K562 (cell line): ENCODE measurements around the gene AVPI1. TPM values are rescaled to one million over a fixed set of nuclear protein-coding genes. Genes with fewer than 3 reads are reported as not detected.

Experiments used
- ATAC-seq: fragments of 200-7000 bp; cut with Tn5 transposase; 3 replicates; pipeline ENCODE4 v1.9.1; 2020; ENCODE audit warnings: moderate library complexity
- BruUV-seq: library from RNA; stranded (reverse); fragments of 400-500 nt; replicated peaks from 2 replicates; lab custom pipeline; 2021; lab: Mats Ljungman, UMichigan
- CTCF ChIA-PET: fragments of 300-600 bp; formaldehyde crosslinking; extraction: SDS; loops from one replicate; lab custom pipeline; 2021; ENCODE audit warnings: low intra/inter-chr PET ratio; lab: Yijun Ruan, JAX
- POLR2A ChIA-PET: fragments of 300-600, 350-650 bp; sonication (Branson Sonifier 250); formaldehyde crosslinking; extraction: SDS; loops from one replicate; lab custom pipeline; 2021; ENCODE audit warnings: antibody characterized with exemption, inconsistent platforms; lab: Yijun Ruan, JAX
- DNase-seq, 4 experiments: peaks; one replicate each; pipeline versions ENCODE4 v3.0.0 to v3.0.0-alpha.2; 2011 to 2018; ENCODE audit warnings: low spot score in 3 of 4, mixed read lengths in 3 of 4; ENCODE audit errors: extremely low read depth in 1 of 4
- FAIRE-seq: peaks from 2 replicates; lab custom pipeline; 2011; peaks lifted over from hg19 to GRCh38; lab: Jason Lieb, UNC
- H2AFZ ChIP-seq: 2 replicates; pipeline ENCODE4 v1.6.0; 2011; ENCODE audit warnings: low read depth, low read length, control low read depth, inconsistent platforms
- H3K27ac ChIP-seq: fragments of 200-600 bp; 3 replicates; pipeline ENCODE4 v1.8.0; 2011; ENCODE audit warnings: low read depth, mild to moderate bottlenecking, control low read depth, inconsistent platforms, low read length, moderate library complexity, mixed read lengths; ENCODE audit errors: extremely low read depth
- H3K27me3 ChIP-seq, 2 experiments: fragments of 300-600 bp in 1 of 2; 2 replicates in 1 of 2; 3 replicates in 1 of 2; pipeline versions ENCODE4 v1.6.0 to v1.8.0; 2011; ENCODE audit warnings: inconsistent platforms in 2 of 2, low read length in 2 of 2, mild to moderate bottlenecking in 1 of 2, mixed read lengths in 1 of 2, moderate library complexity in 1 of 2; ENCODE audit not compliant: control insufficient read depth in 2 of 2, insufficient read depth in 2 of 2
- H3K36me3 ChIP-seq: fragments of 300-600 bp; 3 replicates; pipeline ENCODE4 v1.8.0; 2011; ENCODE audit warnings: mild to moderate bottlenecking, low read length, inconsistent platforms; ENCODE audit not compliant: control insufficient read depth, insufficient read depth
- H3K4me1 ChIP-seq, 2 experiments: fragments of 200-600 bp in 1 of 2; replicated peaks in 1 of 2; 2 replicates in 1 of 2; 3 replicates in 1 of 2; pipeline versions ENCODE4 v1.5.1 to v1.8.0; 2011; ENCODE audit warnings: inconsistent platforms in 2 of 2, low read length in 2 of 2, mild to moderate bottlenecking in 1 of 2, mixed read lengths in 1 of 2, moderate library complexity in 1 of 2; ENCODE audit not compliant: control insufficient read depth in 2 of 2, insufficient read depth in 2 of 2
- H3K4me2 ChIP-seq: 2 replicates; pipeline ENCODE4 v1.6.1; 2011; ENCODE audit warnings: low read length, control low read depth, inconsistent platforms, mixed read lengths; ENCODE audit not compliant: insufficient read depth
- H3K4me3 ChIP-seq: fragments of 200-600 bp; sonication (generic), shearing (Covaris generic); 2 replicates; pipeline ENCODE4 v1.5.1; 2016; ENCODE audit warnings: control low read depth, inconsistent platforms
- H3K79me2 ChIP-seq: fragments of 200-600 bp; 3 replicates; pipeline ENCODE4 v1.8.0; 2011; ENCODE audit warnings: low read length, inconsistent platforms; ENCODE audit not compliant: control insufficient read depth, insufficient read depth
- H3K9ac ChIP-seq, 2 experiments: 2 replicates each; pipeline versions ENCODE4 v1.6.0 to v1.6.1; 2011; ENCODE audit warnings: low read depth in 2 of 2, low read length in 2 of 2, control low read depth in 1 of 2, inconsistent platforms in 1 of 2, mild to moderate bottlenecking in 1 of 2, mixed read lengths in 1 of 2; ENCODE audit not compliant: insufficient read depth in 1 of 2
- H3K9me1 ChIP-seq: one replicate; pipeline ENCODE4 v1.6.0; 2011; ENCODE audit warnings: inconsistent platforms, mild to moderate bottlenecking, low read length, moderate library complexity; ENCODE audit not compliant: control insufficient read depth, insufficient read depth
- H3K9me3 ChIP-seq: replicated peaks from 2 replicates; pipeline ENCODE4 v1.5.1; 2011; ENCODE audit warnings: low read depth, low read length, inconsistent platforms; ENCODE audit not compliant: control insufficient read depth, insufficient read depth
- H4K20me1 ChIP-seq: replicated peaks from 2 replicates; pipeline ENCODE4 v1.6.1; 2011; ENCODE audit warnings: low read length, inconsistent platforms, mixed read lengths; ENCODE audit not compliant: control insufficient read depth, insufficient read depth
- CHD2 ChIP-seq: IDR thresholded peaks from 2 replicates; pipeline ENCODE4 v1.6.1; 2011; ENCODE audit warnings: low read depth, low read length
- HDAC6 ChIP-seq: IDR thresholded peaks from 2 replicates; pipeline ENCODE4 v1.6.1; 2012; ENCODE audit warnings: low read depth, mild to moderate bottlenecking, control low read depth, inconsistent platforms, low read length, moderate library complexity
- HDGF ChIP-seq: fragments of 450-650 bp; IDR thresholded peaks from 2 replicates; pipeline ENCODE4 v1.6.1; 2016
- KDM5B ChIP-seq: fragments of 200-600 bp; sonication (generic); IDR thresholded peaks from 2 replicates; pipeline ENCODE4 v1.6.1; 2012; ENCODE audit warnings: low read depth, mild to moderate bottlenecking, moderate library complexity, low read length, control low read depth, inconsistent platforms; ENCODE audit not compliant: insufficient replicate concordance
- MIER1 ChIP-seq: fragments of 450-650 bp; IDR thresholded peaks from 2 replicates; pipeline ENCODE4 v1.6.1; 2016; ENCODE audit warnings: antibody characterized with exemption, mild to moderate bottlenecking, low read depth
- MTA3 ChIP-seq: fragments of 450-650 bp; formaldehyde crosslinking; IDR thresholded peaks from 2 replicates; pipeline ENCODE4 v1.6.1; 2017; ENCODE audit warnings: mild to moderate bottlenecking, borderline replicate concordance
- MTF1 ChIP-seq: fragments of 250-450 bp; sonication (Bioruptor Pico); IDR thresholded peaks from 2 replicates; pipeline ENCODE4 v1.9.0; 2021; ENCODE audit warnings: moderate library complexity, mild to moderate bottlenecking, inconsistent platforms, borderline replicate concordance
- SMC3 ChIP-seq: conservative IDR thresholded peaks from 2 replicates; pipeline ENCODE4 v1.6.1; 2011; ENCODE audit warnings: low read depth, low read length, improper control_type of control experiment; ENCODE audit not compliant: insufficient read depth
- ZBTB7A ChIP-seq: IDR thresholded peaks from 2 replicates; pipeline ENCODE4 v1.6.1; 2011; ENCODE audit warnings: low read depth, mild to moderate bottlenecking, low read length, moderate library complexity, borderline replicate concordance; ENCODE audit not compliant: control insufficient read depth
- ZNF134 ChIP-seq: fragments of 250-450 bp; sonication (Bioruptor Pico); conservative IDR thresholded peaks from 2 replicates; pipeline ENCODE4 v1.4.0; 2020
- ZNF224 ChIP-seq: sonication (generic); formaldehyde crosslinking; IDR thresholded peaks from 2 replicates; pipeline ENCODE4 v1.8.0; 2022; ENCODE audit warnings: mild to moderate bottlenecking, missing genetic modification reagents
- WGBS: fragments of 100-300 bp; shearing (Covaris generic); methylation state at CpG from one replicate; pipeline ENCODE4 v1.1.6; 2016; ENCODE audit warnings: low coverage, mixed read lengths; ENCODE audit not compliant: insufficient coverage; ENCODE audit errors: missing lambda C conversion rate; 5-methylcytosine and 5-hydroxymethylcytosine counted together
- in situ Hi-C: fragments of 300-500 bp; cut with MboI; formaldehyde crosslinking; loops from 4 replicates; pipeline ENCODE4 v1.15.0; 2018; ENCODE audit warnings: inconsistent platforms, mixed read lengths
- intact Hi-C: fragments of 100-400 bp; cut with micrococcal nuclease; formaldehyde crosslinking; loops from 2 replicates; pipeline ENCODE4 v1.14.2; 2022
- polyA plus RNA-seq, 8 experiments: library from polyadenylated mRNA; depleted of rRNA in 4 of 8; stranded (reverse) in 5 of 8; unstranded in 3 of 8; fragments of >200 nt; fragmentation: Nextera tagmentation in 2 of 8; fragmentation: Illumina TruSeq in 1 of 8; extraction: Ambion mirVana in 2 of 8; extraction: Trizol in 1 of 8; gene quantifications; 2 replicates each; pipeline versions ENCODE4 v1.2.1 to v1.2.3, GENCODE V29; 2011 to 2014; ENCODE audit warnings: inconsistent platforms in 1 of 8, missing spikeins in 1 of 8
- total RNA-seq, 7 experiments: library from RNA; depleted of rRNA in 6 of 7; stranded (reverse); fragments of >200 nt in 6 of 7; fragmentation: Illumina TruSeq in 2 of 7; extraction: Trizol in 2 of 7; gene quantifications; 2 replicates each; pipeline versions ENCODE4 v1.2.1 to v1.2.3, GENCODE V29; 2011 to 2021; ENCODE audit warnings: low replicate concordance in 1 of 7
- TF ChIP-seq, protein P1 (sequence below): fragments of 250-450 bp; sonication (Bioruptor Pico); IDR thresholded peaks from 2 replicates; pipeline ENCODE4 v1.8.0; 2021; ENCODE audit warnings: moderate library complexity, mild to moderate bottlenecking, inconsistent platforms
- TF ChIP-seq, protein P2 (sequence below), 3 experiments: IDR thresholded peaks in 2 of 3; conservative IDR thresholded peaks in 1 of 3; 2 replicates each; pipeline ENCODE4 v1.5.1; 2011 to 2012; ENCODE audit warnings: low read length in 3 of 3, mild to moderate bottlenecking in 3 of 3, control low read depth in 2 of 3, improper control_type of control experiment in 1 of 3, inconsistent platforms in 1 of 3, low read depth in 1 of 3, mixed read lengths in 1 of 3, moderate library complexity in 1 of 3; ENCODE audit not compliant: insufficient read depth in 2 of 3
- TF ChIP-seq, protein P3 (sequence below): fragments of 250-450 bp; sonication (Bioruptor Pico); IDR thresholded peaks from 2 replicates; pipeline ENCODE4 v1.4.0; 2020

AVPI1 gene
- total and polyA plus RNA-seq, 9 of the 15 experiments (the other 6 are each of a cell fraction or from before 2014, with no cell fraction given) = 0.90 to 10.4 (median 7.4) TPM

DNA sequence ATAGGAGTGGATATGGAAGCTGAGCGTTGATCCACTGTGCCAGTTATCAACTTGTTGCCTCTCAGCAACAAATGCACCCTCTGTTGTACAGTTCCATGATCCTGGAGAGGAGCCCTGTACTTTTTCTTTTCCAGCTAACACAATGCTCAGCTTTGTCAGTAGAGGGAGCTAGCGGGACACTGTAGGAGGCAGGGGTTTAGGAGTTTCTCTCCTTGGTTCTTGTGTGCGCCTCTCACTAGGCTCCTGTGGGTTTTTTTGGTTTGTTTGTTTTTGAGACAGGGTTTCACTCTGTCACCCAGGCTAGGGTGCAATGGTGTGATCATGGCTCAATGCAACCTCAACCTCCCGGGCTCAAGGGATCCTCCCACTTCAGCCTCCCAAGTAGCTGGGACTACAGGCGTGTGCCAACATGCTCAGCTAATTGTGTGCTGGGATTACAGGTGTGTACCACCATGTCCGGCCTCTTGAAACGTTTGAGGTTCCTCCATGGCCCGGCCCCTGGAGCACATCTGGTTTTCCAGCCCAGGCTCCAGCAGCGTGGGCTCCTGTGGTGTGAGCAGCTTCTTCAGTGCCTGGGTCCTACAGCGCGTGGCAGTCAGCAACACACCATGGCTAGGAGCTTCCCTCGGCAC, 14.5 kb upstream of the AVPI1 start:
- DNase-seq (peak; percentile 55 to 73 (median 64)), FAIRE-seq (peak; percentile 89), ATAC-seq (peak; percentile 98)
- no peaks in the 10 kb centered on the region for H3K79me2 ChIP-seq
- H3K4me2 ChIP-seq = no peak overlapping the region
- POLR2A ChIA-PET = interaction anchor here (0.5 to 1.5 kb wide), 5 partner anchors 15 to 373 kb away, joined by 3 to 4 read pairs (median 3); partner anchors contain the start of genes AVPI1 and ZFYVE27
- no peaks in the 10 kb centered on the region for H3K27me3 ChIP-seq
- 0 out of 2 replicates have a peak overlapping the region, but pooled peaks have one; percentile 32 for H2AFZ ChIP-seq
- H3K36me3 ChIP-seq = no peaks in the 10 kb centered on the region
- BruUV-seq = no TSS peak
- H4K20me1 ChIP-seq = no peaks in the 10 kb centered on the region
- CTCF ChIA-PET = interaction anchor here (1.0 to 2.5 kb wide), 2 partner anchors 30 to 31 kb away, joined by 4 to 9 read pairs; no protein-coding TSS in a partner anchor
- no peak overlapping the region for H3K4me3 ChIP-seq
- no peak overlapping the region for H3K27ac ChIP-seq
- WGBS = 16% methylated on average over 8 of the region's 12 CpGs
- H3K9ac ChIP-seq = no peak overlapping the region
- peaks cover 0 to 3% of the 10 kb centered on the region in 2 experiments; a peak in 4 of 5 replicates for H3K4me1 ChIP-seq
- H3K9me1 ChIP-seq = no peaks in the 10 kb centered on the region
- no peaks in the 10 kb centered on the region for H3K9me3 ChIP-seq
- intact Hi-C loops (loop anchor here (1.0 to 2.0 kb wide), 2 partner anchors 25 to 30 kb away; no protein-coding TSS in a partner anchor), in situ Hi-C loops (no loop called here)
- TF ChIP-seq KDM5B (no peak), HDGF (no peak), CHD2 (no peak), MTA3 (no peak), ZBTB7A (no peak), HDAC6 (no peak), ZNF224 (CRISPR knock-in tag) (no peak), MIER1 (no peak), SMC3 (peak; percentile 79), MTF1 (CRISPR knock-in tag) (no peak), ZNF134 (CRISPR knock-in tag) (no peak)
- TF ChIP-seq, protein P1, sequence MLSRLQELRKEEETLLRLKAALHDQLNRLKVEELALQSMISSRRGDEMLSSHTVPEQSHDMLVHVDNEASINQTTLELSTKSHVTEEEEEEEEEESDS (CRISPR knock-in tag) = no peak
- TF ChIP-seq, protein P2, sequence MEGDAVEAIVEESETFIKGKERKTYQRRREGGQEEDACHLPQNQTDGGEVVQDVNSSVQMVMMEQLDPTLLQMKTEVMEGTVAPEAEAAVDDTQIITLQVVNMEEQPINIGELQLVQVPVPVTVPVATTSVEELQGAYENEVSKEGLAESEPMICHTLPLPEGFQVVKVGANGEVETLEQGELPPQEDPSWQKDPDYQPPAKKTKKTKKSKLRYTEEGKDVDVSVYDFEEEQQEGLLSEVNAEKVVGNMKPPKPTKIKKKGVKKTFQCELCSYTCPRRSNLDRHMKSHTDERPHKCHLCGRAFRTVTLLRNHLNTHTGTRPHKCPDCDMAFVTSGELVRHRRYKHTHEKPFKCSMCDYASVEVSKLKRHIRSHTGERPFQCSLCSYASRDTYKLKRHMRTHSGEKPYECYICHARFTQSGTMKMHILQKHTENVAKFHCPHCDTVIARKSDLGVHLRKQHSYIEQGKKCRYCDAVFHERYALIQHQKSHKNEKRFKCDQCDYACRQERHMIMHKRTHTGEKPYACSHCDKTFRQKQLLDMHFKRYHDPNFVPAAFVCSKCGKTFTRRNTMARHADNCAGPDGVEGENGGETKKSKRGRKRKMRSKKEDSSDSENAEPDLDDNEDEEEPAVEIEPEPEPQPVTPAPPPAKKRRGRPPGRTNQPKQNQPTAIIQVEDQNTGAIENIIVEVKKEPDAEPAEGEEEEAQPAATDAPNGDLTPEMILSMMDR (IDR thresholded peaks at IDR 0.05 in 2 of 3, conservative IDR thresholded peaks at IDR 0.05 in 1 of 3; ENCODE audit: insufficient read depth in 2 of 3, low read depth in 1 of 3, low read length in 3 of 3) = peak; percentile 74 to 90 (median 87)
- TF ChIP-seq, protein P3, sequence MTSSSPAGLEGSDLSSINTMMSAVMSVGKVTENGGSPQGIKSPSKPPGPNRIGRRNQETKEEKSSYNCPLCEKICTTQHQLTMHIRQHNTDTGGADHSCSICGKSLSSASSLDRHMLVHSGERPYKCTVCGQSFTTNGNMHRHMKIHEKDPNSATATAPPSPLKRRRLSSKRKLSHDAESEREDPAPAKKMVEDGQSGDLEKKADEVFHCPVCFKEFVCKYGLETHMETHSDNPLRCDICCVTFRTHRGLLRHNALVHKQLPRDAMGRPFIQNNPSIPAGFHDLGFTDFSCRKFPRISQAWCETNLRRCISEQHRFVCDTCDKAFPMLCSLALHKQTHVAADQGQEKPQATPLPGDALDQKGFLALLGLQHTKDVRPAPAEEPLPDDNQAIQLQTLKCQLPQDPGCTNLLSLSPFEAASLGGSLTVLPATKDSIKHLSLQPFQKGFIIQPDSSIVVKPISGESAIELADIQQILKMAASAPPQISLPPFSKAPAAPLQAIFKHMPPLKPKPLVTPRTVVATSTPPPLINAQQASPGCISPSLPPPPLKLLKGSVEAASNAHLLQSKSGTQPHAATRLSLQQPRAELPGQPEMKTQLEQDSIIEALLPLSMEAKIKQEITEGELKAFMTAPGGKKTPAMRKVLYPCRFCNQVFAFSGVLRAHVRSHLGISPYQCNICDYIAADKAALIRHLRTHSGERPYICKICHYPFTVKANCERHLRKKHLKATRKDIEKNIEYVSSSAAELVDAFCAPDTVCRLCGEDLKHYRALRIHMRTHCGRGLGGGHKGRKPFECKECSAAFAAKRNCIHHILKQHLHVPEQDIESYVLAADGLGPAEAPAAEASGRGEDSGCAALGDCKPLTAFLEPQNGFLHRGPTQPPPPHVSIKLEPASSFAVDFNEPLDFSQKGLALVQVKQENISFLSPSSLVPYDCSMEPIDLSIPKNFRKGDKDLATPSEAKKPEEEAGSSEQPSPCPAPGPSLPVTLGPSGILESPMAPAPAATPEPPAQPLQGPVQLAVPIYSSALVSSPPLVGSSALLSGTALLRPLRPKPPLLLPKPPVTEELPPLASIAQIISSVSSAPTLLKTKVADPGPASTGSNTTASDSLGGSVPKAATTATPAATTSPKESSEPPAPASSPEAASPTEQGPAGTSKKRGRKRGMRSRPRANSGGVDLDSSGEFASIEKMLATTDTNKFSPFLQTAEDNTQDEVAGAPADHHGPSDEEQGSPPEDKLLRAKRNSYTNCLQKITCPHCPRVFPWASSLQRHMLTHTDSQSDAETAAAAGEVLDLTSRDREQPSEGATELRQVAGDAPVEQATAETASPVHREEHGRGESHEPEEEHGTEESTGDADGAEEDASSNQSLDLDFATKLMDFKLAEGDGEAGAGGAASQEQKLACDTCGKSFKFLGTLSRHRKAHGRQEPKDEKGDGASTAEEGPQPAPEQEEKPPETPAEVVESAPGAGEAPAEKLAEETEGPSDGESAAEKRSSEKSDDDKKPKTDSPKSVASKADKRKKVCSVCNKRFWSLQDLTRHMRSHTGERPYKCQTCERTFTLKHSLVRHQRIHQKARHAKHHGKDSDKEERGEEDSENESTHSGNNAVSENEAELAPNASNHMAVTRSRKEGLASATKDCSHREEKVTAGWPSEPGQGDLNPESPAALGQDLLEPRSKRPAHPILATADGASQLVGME (CRISPR knock-in tag) = no peak
